Panc1 (cell line): ENCODE data around the gene SPINK6. TPM values are rescaled to one million over a fixed set of nuclear protein-coding genes. Genes with fewer than 3 reads are reported as not detected.

Source experiments
- ATAC-seq: fragments of 200-7000 bp; cut with Tn5 transposase; 2 replicates; pipeline ENCODE4 v1.9.1; 2020; ENCODE audit warnings: mild to moderate bottlenecking, moderate library complexity
- BruUV-seq: library from RNA; stranded (reverse); fragments of 400-500 nt; replicated peaks from 2 replicates; lab custom pipeline; 2021; lab: Mats Ljungman, UMichigan
- CTCF ChIA-PET: fragments of 300-600 bp; sonication (Branson Sonifier 250); formaldehyde crosslinking; loops from one replicate; lab custom pipeline; 2022; ENCODE audit warnings: antibody characterized with exemption; lab: Charles Lee
- POLR2A ChIA-PET: fragments of 300-600 bp; sonication (Branson Sonifier 250); formaldehyde crosslinking; loops from one replicate; lab custom pipeline; 2022; ENCODE audit warnings: antibody characterized with exemption; lab: Charles Lee
- DNase-seq: peaks from one replicate; pipeline ENCODE4 v3.0.0-alpha.2; 2010; ENCODE audit warnings: low read depth, low spot score
- H3K27ac ChIP-seq: 2 replicates; pipeline ENCODE4 v1.5.1; 2011; ENCODE audit warnings: mild to moderate bottlenecking, low read length, inconsistent platforms
- H3K27me3 ChIP-seq: fragments of 200-500 bp; sonication (Bioruptor generic); 2 replicates; pipeline ENCODE4 v1.6.0; 2014; ENCODE audit warnings: low read length, inconsistent platforms; ENCODE audit not compliant: control insufficient read depth, insufficient read depth
- H3K36me3 ChIP-seq: fragments of 200-500 bp; sonication (Bioruptor generic); 2 replicates; pipeline ENCODE4 v1.5.1; 2014; ENCODE audit warnings: inconsistent platforms, mild to moderate bottlenecking, low read length, moderate library complexity; ENCODE audit not compliant: control insufficient read depth, insufficient read depth
- H3K4me1 ChIP-seq: 2 replicates; pipeline ENCODE4 v1.5.1; 2011; ENCODE audit warnings: inconsistent platforms, mild to moderate bottlenecking, low read length, moderate library complexity; ENCODE audit not compliant: control insufficient read depth, insufficient read depth
- H3K4me3 ChIP-seq, 2 experiments: 2 replicates each; pipeline ENCODE4 v1.5.1; 2011 to 2012; ENCODE audit warnings: low read depth in 2 of 2, low read length in 2 of 2, mild to moderate bottlenecking in 2 of 2, inconsistent platforms in 1 of 2, moderate library complexity in 1 of 2
- H3K9me3 ChIP-seq: fragments of 200-500 bp; sonication (Bioruptor generic); 2 replicates; pipeline ENCODE4 v1.5.1; 2014; ENCODE audit warnings: low read depth, mild to moderate bottlenecking, inconsistent platforms, low read length, moderate library complexity; ENCODE audit not compliant: control insufficient read depth, insufficient read depth
- CTCF ChIP-seq: fragments of 450-650 bp; IDR thresholded peaks from 2 replicates; pipeline ENCODE4 v1.5.1; 2017; ENCODE audit warnings: mild to moderate bottlenecking
- POLR2AphosphoS5 ChIP-seq: IDR thresholded peaks from 2 replicates; pipeline ENCODE4 v1.6.1; 2012; ENCODE audit warnings: mild to moderate bottlenecking, low read depth, low read length, moderate library complexity
- REST ChIP-seq, 2 experiments: IDR thresholded peaks; 2 replicates each; pipeline ENCODE4 v1.6.1; 2011 to 2012; ENCODE audit warnings: low read depth in 2 of 2, control low read depth in 1 of 2, low read length in 1 of 2, mild to moderate bottlenecking in 1 of 2, moderate library complexity in 1 of 2; ENCODE audit not compliant: insufficient read depth in 1 of 2
- SIN3A ChIP-seq: IDR thresholded peaks from 2 replicates; pipeline ENCODE4 v1.6.1; 2012; ENCODE audit warnings: low read depth, mild to moderate bottlenecking, low read length, moderate library complexity, borderline replicate concordance; ENCODE audit not compliant: insufficient read depth
- TCF7L2 ChIP-seq: IDR thresholded peaks from 2 replicates; pipeline ENCODE4 v1.6.1; 2011; ENCODE audit warnings: mild to moderate bottlenecking, low read depth, low read length, inconsistent platforms
- in situ Hi-C: cut with HindIII; loops from 2 replicates; pipeline ENCODE4 v1.10.0; 2016; ENCODE audit warnings: low sequenced_read_pairs, low pct_unique_long_range_greater_than_20kb
- intact Hi-C: fragments of 100-400 bp; cut with micrococcal nuclease; formaldehyde crosslinking; loops from one replicate; pipeline ENCODE4 v1.10.0; 2022; ENCODE audit not compliant: unreplicated experiment
- total RNA-seq: library from RNA; stranded (reverse); gene quantifications from one replicate; pipeline ENCODE4 v1.2.1, GENCODE V29; 2021; ENCODE audit not compliant: unreplicated experiment

SPINK6 gene
- total RNA-seq, 1 experiment from 2014 or later, result not detected

GRCh38 chr5:148255456-148255855, 52.6 kb downstream of the SPINK6 start:
- Histone ChIP-seq H3K27ac (no peak overlapping the region), H3K9me3 (no peaks in the 10 kb centered on the region), H3K36me3 (no peaks in the 10 kb centered on the region), H3K27me3 (no peaks in the 10 kb centered on the region), H3K4me1 (no peaks in the 10 kb centered on the region), H3K4me3 (no peak overlapping the region)
- intact Hi-C loops (no loop called here), in situ Hi-C loops (no loop called here)
- CTCF ChIA-PET, result no interaction called here
- POLR2A ChIA-PET, result no interaction called here
- no peak for TF ChIP-seq CTCF
- no peak for TF ChIP-seq POLR2AphosphoS5
- TF ChIP-seq TCF7L2, result no peak
- no peak for TF ChIP-seq SIN3A
- TF ChIP-seq REST (IDR thresholded peaks at IDR 0.05; ENCODE audit: insufficient read depth in 1 of 2, low read depth in 2 of 2, low read length in 1 of 2), result no peak
- BruUV-seq, result no TSS peak
- DNase-seq (no peak), ATAC-seq (no peak)

- in situ Hi-C loops (no loop called here), intact Hi-C loops (no loop called here)
- Histone ChIP-seq H3K27ac (no peak overlapping the region), H3K36me3 (no peaks in the 10 kb centered on the region), H3K4me3 (no peak overlapping the region), H3K9me3 (no peaks in the 10 kb centered on the region), H3K4me1 (no peaks in the 10 kb centered on the region), H3K27me3 (no peaks in the 10 kb centered on the region)
- no peak for ATAC-seq
- no peak for DNase-seq
- no TSS peak for BruUV-seq
- CTCF ChIA-PET, result no interaction called here
- TF ChIP-seq SIN3A (no peak), CTCF (no peak), POLR2AphosphoS5 (no peak), REST (IDR thresholded peaks at IDR 0.05; ENCODE audit: insufficient read depth in 1 of 2, low read depth in 2 of 2, low read length in 1 of 2) (no peak), TCF7L2 (no peak)
- POLR2A ChIA-PET, result no interaction called here
Measured at GRCh38 chr5:148259288-148259687, 56.4 kb downstream of the SPINK6 start.
